ENCODE results near the gene PKP2.

DNA sequence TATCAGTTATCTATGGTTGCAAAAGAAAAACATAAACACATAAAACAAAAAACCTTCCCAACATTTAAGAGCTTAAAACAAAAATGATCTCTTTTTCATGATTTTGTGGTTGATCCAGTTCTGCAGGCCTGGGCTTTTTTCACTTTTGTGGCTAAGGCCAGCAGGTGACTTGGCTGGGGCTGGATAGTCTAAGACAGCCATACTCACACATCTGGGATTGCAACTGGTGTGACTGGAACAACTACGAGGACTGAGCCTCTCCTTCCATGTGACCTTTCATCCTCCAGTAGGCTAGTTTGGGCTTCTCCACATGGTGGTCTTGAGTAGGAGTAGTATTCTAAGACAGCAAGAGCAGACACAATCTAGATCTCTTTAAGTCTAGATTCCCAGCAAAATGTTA, 7.2 kb upstream of the PKP2 start:
- TF ChIP-seq, protein P1, sequence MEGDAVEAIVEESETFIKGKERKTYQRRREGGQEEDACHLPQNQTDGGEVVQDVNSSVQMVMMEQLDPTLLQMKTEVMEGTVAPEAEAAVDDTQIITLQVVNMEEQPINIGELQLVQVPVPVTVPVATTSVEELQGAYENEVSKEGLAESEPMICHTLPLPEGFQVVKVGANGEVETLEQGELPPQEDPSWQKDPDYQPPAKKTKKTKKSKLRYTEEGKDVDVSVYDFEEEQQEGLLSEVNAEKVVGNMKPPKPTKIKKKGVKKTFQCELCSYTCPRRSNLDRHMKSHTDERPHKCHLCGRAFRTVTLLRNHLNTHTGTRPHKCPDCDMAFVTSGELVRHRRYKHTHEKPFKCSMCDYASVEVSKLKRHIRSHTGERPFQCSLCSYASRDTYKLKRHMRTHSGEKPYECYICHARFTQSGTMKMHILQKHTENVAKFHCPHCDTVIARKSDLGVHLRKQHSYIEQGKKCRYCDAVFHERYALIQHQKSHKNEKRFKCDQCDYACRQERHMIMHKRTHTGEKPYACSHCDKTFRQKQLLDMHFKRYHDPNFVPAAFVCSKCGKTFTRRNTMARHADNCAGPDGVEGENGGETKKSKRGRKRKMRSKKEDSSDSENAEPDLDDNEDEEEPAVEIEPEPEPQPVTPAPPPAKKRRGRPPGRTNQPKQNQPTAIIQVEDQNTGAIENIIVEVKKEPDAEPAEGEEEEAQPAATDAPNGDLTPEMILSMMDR (IDR thresholded peaks at IDR 0.05; ENCODE audit: poor library complexity), result no peak
- TF ChIP-seq EZH2phosphoT487 (IDR thresholded peaks at IDR 0.05; ENCODE audit: low read depth, severe bottlenecking, unreplicated experiment), result no peak
